Measurements from ENCODE around the gene DCHS2.

The DCHS2 gene, protein sequence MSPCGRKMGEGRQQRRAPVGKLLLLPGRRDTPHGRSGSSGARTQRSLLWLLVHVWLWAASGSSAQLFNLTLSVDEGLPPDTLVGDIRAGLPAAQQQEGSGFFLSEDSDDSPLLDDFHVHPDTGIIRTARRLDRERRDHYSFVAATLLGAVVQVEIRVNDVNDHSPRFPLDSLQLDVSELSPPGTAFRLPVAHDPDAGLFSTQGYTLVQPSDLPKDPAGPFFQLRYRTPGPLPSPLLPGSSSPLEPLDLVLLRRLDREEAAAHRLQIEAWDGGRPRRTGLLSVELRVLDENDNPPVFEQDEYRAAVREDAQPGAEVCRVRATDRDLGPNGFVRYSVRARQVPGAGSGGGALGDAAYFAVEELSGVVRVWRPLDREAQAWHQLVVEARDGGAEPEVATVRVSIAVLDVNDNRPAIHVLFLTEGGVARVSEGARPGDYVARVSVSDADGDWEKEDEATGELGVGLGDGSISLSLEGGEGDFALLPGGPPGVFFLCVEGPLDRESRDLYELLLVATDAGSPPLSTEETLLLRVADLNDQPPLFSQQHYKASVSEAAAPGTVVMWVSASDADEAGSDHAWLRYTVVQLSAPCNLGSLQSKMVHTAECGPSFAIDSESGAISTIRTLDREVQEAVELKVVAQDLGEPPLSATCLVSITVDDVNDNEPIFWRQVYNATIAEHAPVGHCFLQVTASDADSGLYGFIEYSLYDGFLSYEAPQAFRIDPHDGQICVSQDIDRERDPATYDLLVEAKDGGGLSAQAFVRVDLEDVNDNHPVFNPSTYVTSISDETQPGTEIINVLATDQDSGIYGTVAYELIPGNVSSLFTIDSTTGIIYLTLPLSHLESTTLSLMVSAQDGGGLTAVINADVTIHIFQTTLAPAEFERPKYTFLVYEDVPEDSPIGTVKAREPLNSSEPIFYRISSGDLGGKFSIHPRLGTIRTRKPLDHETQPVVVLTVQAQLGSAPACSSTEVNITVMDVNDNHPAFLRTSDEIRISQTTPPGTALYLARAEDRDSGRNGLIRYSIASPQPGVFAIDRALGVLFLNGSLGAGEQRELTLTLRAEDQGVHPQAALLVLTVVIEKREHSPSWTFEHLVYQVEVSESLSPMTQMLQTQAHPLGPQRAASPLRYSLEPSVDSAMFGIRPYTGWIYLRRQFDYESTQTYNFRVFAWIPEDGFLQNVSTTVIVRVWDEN (N-terminal part only)

DNA sequence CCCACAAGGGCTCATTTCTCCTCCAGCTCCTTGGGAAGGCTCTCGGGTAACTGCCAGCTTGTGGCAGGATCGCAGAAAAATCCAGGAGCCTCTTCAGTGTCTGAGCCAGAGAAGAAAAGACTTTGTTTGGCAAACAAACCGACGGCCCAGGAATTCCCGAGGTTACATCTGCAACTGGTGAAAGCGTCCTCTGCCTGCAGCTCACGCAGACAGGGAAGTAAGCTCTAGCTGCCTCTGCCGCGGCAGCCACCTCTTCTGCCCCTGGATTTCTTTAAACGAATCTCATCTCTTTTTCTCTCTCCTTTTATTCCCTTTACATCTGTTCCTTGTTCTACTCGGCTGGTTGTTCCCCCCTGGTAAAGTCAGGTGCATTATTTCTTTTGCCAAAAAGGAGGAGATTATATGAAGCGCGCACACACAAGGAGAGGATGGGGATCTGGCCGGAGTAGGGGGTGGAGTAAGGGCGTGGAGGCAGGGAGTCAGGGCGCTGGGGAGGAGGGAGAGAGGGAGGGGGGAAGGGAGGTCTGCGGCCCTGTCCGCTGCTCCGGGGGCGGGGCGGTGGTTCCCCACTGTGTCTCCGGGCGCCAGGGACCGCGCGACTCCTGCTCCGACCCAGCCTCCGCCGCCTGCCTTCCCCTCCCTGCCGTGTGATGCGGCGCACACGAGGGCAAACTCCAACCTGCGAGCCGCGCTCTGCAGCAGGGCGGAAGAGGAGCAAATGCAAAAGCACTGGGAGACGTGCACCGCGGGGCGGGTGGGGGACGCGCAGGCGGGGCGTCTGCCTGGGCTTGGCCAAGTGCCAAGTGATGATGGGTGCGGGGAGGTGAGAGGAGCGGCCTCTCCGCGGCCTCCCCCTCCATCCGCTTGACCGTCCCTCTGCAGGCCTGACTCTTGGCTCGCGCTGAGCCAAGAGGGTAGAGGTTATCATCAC, at the start of gene DCHS2:
Gene DCHS2, minus strand, starts transcription at position 459 of the 931 bp plus-strand sequence. Its CDS starts 444 bp downstream, at position 15.
- no peak for DNase-seq (ENCODE audit: low read depth)

DNA sequence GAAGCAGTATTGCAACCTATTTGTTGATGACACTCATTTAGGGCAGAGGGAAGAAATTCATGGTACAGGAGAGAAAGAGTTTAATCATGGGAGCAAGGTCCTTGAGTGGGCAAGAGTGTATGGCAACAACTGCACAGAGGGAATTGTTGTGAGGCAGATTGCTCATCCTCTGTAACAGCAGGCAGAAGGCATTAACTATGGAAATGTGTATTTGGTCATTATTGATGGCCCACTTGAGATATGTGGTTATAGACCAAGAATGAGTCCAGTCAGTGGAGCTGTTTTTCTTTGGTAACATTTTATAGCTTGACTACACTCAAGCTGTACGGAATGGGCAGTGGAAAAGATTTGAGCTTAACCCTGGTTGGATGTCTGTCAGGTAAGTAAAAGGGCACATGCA, 42.7 kb upstream of the DCHS2 start:
- no peak for DNase-seq (ENCODE audit: low read depth)

GRCh38 chr4:154529728-154530519, 38.3 kb upstream of the DCHS2 start:
- no peak for DNase-seq (ENCODE audit: low read depth)

DNA sequence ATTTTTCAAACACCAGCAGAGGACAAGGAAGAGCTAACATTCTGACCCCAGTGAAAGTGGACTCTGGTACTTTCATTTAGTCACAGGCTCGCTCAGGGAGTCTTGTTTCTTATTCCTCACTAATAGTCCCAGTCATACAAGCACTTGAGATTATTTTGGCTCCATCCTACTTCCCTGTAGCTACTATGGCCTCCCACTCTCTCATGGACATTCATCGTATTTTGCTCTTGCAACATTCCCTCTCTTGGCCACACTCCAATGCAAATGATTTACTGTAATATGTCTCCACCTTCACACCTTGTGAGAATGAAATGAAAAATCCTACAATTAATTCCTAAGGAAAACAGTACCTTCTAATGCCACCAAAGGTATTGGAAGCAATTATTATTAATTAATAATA, 37.3 kb upstream of the DCHS2 start:
- DNase-seq (ENCODE audit: low read depth) = no peak

DNA sequence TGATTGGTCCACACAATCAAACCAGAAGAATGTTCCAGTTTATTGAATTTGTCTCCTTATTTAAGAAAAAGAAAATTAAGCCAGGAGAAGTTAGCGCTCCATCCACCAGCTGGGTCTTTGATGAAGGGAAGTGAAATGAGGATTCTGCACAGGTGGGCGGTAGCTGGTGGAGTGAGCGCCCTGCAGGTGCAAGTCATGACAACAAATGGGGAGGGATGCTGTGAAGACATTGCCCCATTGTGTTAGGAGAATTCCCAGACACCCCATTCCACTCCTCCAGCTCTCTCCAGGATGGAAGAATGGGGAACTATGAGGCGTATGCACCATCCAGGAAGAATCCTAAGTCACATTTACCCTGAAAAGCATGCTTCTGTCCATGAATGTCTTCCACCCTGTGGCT, 35.7 kb upstream of the DCHS2 start:
- no peak for DNase-seq (ENCODE audit: low read depth)

- DNase-seq (ENCODE audit: low read depth) = no peak
Measured at GRCh38 chr4:154526151-154526550, 34.6 kb upstream of the DCHS2 start.

DNA sequence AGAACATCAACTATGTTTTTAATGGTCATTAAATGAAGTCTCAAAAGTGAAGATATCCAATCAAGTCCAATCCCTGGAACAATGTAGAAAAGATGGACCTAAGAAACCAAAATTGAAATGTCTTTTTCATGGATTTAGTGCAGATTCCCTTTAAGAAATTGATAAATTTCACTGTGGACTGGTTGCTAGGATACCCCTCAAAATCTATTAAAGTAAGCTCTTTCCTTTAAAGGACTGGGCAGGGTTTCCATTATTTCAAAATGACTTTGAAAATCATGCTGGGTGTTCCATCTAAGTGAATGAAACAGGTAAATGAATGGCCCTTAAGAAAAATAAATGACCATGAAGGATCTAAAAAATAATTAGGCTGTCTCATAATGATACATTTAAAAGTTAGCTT, 30.0 kb upstream of the DCHS2 start:
- DNase-seq (ENCODE audit: low read depth) = no peak

GRCh38 chr4:154519214-154519613, 27.6 kb upstream of the DCHS2 start:
- DNase-seq (ENCODE audit: low read depth) = no peak

DNA sequence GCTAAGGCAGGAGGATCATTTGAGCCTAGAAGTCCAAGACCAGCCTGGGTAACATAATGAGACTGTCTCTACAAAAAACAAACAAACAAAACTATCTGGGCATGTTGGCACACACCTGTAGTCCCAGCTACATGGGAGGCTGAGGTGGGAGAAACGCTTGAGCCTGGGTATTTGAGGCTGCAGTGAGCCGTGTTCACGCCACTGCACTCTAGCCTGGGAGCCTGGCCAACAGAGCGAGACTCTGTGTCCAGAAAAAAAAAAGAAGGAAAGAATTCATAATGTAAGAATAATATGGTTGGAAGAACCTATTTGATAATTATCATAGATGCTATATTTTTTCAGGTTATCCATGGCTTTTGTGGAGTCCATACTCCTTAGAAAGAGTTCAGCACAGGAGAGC, 26.0 kb upstream of the DCHS2 start:
- DNase-seq (ENCODE audit: low read depth) = no peak

GRCh38 chr4:154516318-154517029, 24.9 kb upstream of the DCHS2 start:
- DNase-seq (ENCODE audit: low read depth) = no peak

- DNase-seq (ENCODE audit: low read depth) = no peak
Measured at GRCh38 chr4:154511981-154512380, 20.4 kb upstream of the DCHS2 start.

DNA sequence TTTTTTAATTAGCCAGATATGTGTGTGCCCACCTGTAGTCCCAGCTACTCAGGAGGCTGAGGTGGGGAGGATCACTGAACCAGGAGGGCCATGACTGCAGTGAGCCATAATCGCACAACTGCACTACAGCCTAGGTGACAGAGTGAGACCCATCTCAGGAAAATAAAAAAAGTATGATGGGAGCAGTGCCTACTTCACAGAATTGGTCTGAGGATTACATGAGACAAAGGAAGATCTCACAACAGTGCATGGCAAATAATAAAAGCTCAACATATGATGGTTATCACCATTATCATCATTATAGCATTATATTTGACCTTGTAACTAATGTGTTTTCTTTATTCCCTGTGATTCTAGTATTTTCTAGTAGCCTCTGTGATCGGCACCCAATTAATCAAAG, 19.9 kb upstream of the DCHS2 start:
- no peak for DNase-seq (ENCODE audit: low read depth)

- no peak for DNase-seq (ENCODE audit: low read depth)
Measured at GRCh38 chr4:154507156-154507555, 15.6 kb upstream of the DCHS2 start.

- DNase-seq (ENCODE audit: low read depth) = no peak
Measured at GRCh38 chr4:154506253-154506652, 14.7 kb upstream of the DCHS2 start.

DNA sequence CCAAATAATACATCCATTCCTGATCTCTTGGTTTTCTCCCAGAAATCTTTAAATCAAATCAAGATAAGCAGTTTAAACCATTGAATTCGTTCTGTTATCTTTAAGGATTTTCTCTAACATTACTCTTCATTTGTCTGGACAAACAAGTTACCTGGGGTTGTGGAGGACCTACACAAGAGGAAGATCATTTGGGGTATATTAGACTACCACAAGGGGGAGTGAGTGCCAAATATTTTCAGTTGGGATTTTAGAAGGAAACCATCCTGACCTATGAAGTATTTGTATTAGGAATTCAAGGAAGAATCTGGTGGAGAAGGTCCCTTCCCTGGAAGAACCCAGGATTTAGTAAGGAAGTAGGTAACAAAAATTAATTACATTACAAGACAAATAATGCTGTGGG, 12.0 kb upstream of the DCHS2 start:
- DNase-seq (ENCODE audit: low read depth) = no peak

DNA sequence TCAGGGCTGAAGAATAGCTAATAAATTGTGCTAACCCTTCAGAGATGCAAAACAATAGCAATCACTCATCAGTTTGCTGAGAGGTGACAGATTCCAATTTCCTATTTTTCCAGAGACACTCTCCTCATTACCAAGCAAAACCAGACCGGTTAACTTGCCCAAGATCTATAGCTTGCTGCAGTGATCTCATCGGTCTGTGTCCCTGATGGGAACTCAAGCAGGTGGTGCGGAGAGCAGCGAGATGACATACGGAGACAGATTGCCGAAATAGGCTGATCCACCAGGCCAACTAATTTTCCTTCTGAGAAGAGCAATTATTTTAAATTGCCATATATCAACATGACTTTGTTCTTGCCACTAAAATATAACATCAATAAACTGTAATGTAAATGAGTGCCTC, 10.5 kb upstream of the DCHS2 start:
- no peak for DNase-seq (ENCODE audit: low read depth)

DNA sequence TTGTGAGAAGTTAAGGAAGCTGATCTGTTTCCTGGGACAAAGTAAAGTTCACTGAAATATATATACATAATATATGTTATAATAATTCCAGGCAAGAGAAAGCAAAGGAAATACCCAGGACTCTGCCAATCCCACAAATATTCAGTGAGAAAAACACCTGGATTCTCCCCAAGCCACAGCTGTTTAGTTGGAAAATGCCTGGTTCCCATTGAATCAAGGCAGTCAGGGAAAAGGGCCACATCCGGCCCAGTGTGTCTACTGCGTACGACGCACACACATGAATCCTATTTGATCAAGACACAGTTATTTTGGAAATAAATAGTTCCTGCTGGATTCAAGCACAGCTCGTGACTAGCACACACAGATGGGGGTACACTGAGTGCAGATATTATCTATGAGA, 6.3 kb upstream of the DCHS2 start:
- no peak for DNase-seq (ENCODE audit: low read depth)

DNA sequence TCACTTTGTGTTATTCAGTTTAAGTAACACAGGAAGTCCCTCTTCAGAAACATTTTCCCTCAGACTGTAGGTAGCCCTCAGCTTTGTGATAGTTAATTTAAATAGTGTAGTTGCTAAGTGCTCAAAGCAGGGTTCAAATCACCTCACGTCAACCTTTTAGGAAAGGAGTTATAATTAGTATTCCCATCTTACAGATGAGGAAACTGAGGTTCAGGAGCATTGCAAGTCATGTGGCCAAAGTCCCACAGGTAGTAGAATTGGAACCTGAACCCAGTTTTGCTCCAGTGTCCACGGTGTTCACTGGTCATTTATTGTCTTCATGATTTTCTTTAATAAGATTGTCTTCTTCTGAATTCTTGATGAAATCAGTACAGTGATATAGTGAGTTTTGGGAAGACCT, 4.3 kb upstream of the DCHS2 start:
- DNase-seq (ENCODE audit: low read depth) = no peak

- no peak for DNase-seq (ENCODE audit: low read depth)
Measured at GRCh38 chr4:154492288-154492687, 689 bp upstream of the DCHS2 start.

Data from stimulated activated CD8-positive, alpha-beta memory T cell treated with anti-CD3 and anti-CD28 coated beads, Interleukin-15, amount 100 ng/mL, for 24 hours (primary cell).